BLaER1 (cell line): ENCODE data around the gene FAM168B.
A peak's percentile ranks its signal among the peaks of the same experiment; 100 is the strongest.

Experiments used
- H3K27ac ChIP-seq: shearing (Covaris generic); formaldehyde crosslinking; 2 replicates; pipeline ENCODE4 v1.8.1; 2022
- H3K27me3 ChIP-seq: shearing (Covaris generic); formaldehyde crosslinking; 2 replicates; pipeline ENCODE4 v1.8.1; 2022
- H3K36me3 ChIP-seq: shearing (Covaris generic); formaldehyde crosslinking; 2 replicates; pipeline ENCODE4 v1.8.1; 2022
- H3K4me1 ChIP-seq: shearing (Covaris generic); formaldehyde crosslinking; 2 replicates; pipeline ENCODE4 v1.8.1; 2022
- H3K4me2 ChIP-seq: shearing (Covaris generic); formaldehyde crosslinking; 2 replicates; pipeline ENCODE4 v1.8.1; 2022
- H3K4me3 ChIP-seq: shearing (Covaris generic); formaldehyde crosslinking; 2 replicates; pipeline ENCODE4 v1.8.1; 2022
- H3K9ac ChIP-seq: shearing (Covaris generic); formaldehyde crosslinking; 2 replicates; pipeline ENCODE4 v1.8.1; 2022
- H3K9me3 ChIP-seq: shearing (Covaris generic); formaldehyde crosslinking; 2 replicates; pipeline ENCODE4 v1.8.1; 2022
- H4K20me1 ChIP-seq: shearing (Covaris generic); formaldehyde crosslinking; 2 replicates; pipeline ENCODE4 v1.8.1; 2022
- Cebpa-rat ChIP-seq: shearing (Covaris generic); IDR thresholded peaks from 2 replicates; pipeline ENCODE4 v1.8.1; 2022

FAM168B gene

GRCh38 chr2:131036269-131036668, 57.0 kb downstream of the FAM168B start:
- TF ChIP-seq Cebpa-rat: no peak

GRCh38 chr2:131035826-131036231, 57.4 kb downstream of the FAM168B start:
- Histone ChIP-seq H4K20me1 (no peaks in the 10 kb centered on the region), H3K36me3 (no peaks in the 10 kb centered on the region), H3K4me1 (peaks cover 19% of the 10 kb centered on the region), H3K9ac (no peak overlapping the region), H3K4me3 (no peak overlapping the region), H3K4me2 (no peak overlapping the region), H3K9me3 (no peaks in the 10 kb centered on the region), H3K27me3 (0 out of 2 replicates have a peak, but pooled peaks cover 8% of the 10 kb centered on the region), H3K27ac (no peak overlapping the region)
- no peak for TF ChIP-seq Cebpa-rat

More at GRCh38 chr2:131036269-131036668, 57.0 kb downstream of the FAM168B start:
- H3K27ac ChIP-seq: no peak overlapping the region
- no peak overlapping the region for H3K9ac ChIP-seq
- H3K4me3 ChIP-seq: no peak overlapping the region
- H3K9me3 ChIP-seq: no peaks in the 10 kb centered on the region
- H3K36me3 ChIP-seq: no peaks in the 10 kb centered on the region
- H3K4me2 ChIP-seq: no peak overlapping the region
- H4K20me1 ChIP-seq: no peaks in the 10 kb centered on the region
- H3K27me3 ChIP-seq: 0 out of 2 replicates have a peak, but pooled peaks cover 8% of the 10 kb centered on the region
- peaks cover 20% of the 10 kb centered on the region for H3K4me1 ChIP-seq

- H3K36me3 ChIP-seq: no peaks in the 10 kb centered on the region
- peaks cover 19% of the 10 kb centered on the region for H3K4me1 ChIP-seq
- H3K9ac ChIP-seq: no peak overlapping the region
- no peaks in the 10 kb centered on the region for H3K9me3 ChIP-seq
- no peak overlapping the region for H3K27ac ChIP-seq
- no peak overlapping the region for H3K4me3 ChIP-seq
- no peak for TF ChIP-seq Cebpa-rat
- H3K27me3 ChIP-seq: 0 out of 2 replicates have a peak, but pooled peaks cover 8% of the 10 kb centered on the region
- H3K4me2 ChIP-seq: no peak overlapping the region
- no peaks in the 10 kb centered on the region for H4K20me1 ChIP-seq
Observed at GRCh38 chr2:131035112-131035825, 58.0 kb downstream of the FAM168B start.

GRCh38 chr2:131034122-131035051, 58.9 kb downstream of the FAM168B start:
- H3K27me3 ChIP-seq: no peaks in the 10 kb centered on the region
- H3K4me1 ChIP-seq: peaks cover 16% of the 10 kb centered on the region
- H3K27ac ChIP-seq: no peak overlapping the region
- no peak overlapping the region for H3K4me3 ChIP-seq
- H3K9ac ChIP-seq: no peak overlapping the region
- no peak for TF ChIP-seq Cebpa-rat
- no peak overlapping the region for H3K4me2 ChIP-seq
- no peaks in the 10 kb centered on the region for H3K36me3 ChIP-seq
- no peaks in the 10 kb centered on the region for H4K20me1 ChIP-seq
- no peaks in the 10 kb centered on the region for H3K9me3 ChIP-seq

- no peak overlapping the region for H3K9ac ChIP-seq
- H3K4me1 ChIP-seq: peaks cover 15% of the 10 kb centered on the region
- H3K36me3 ChIP-seq: no peaks in the 10 kb centered on the region
- no peak overlapping the region for H3K4me3 ChIP-seq
- no peak for TF ChIP-seq Cebpa-rat
- H4K20me1 ChIP-seq: no peaks in the 10 kb centered on the region
- no peaks in the 10 kb centered on the region for H3K9me3 ChIP-seq
- H3K4me2 ChIP-seq: no peak overlapping the region
- no peak overlapping the region for H3K27ac ChIP-seq
- H3K27me3 ChIP-seq: no peaks in the 10 kb centered on the region
Observed at GRCh38 chr2:131033786-131034121, 59.5 kb downstream of the FAM168B start.

GRCh38 chr2:131032393-131032836, 60.8 kb downstream of the FAM168B start:
- Histone ChIP-seq H3K4me3 (no peak overlapping the region), H3K9me3 (peaks cover 8% of the 10 kb centered on the region), H3K9ac (no peak overlapping the region), H3K27ac (no peak overlapping the region), H3K4me1 (peaks cover 15% of the 10 kb centered on the region), H3K4me2 (no peak overlapping the region), H3K36me3 (no peaks in the 10 kb centered on the region), H4K20me1 (no peaks in the 10 kb centered on the region), H3K27me3 (no peaks in the 10 kb centered on the region)
- no peak for TF ChIP-seq Cebpa-rat

- H3K9me3 ChIP-seq: peaks cover 8% of the 10 kb centered on the region
- no peaks in the 10 kb centered on the region for H3K36me3 ChIP-seq
- H3K4me3 ChIP-seq: no peak overlapping the region
- TF ChIP-seq Cebpa-rat: no peak
- no peak overlapping the region for H3K27ac ChIP-seq
- H3K27me3 ChIP-seq: no peaks in the 10 kb centered on the region
- H3K9ac ChIP-seq: no peak overlapping the region
- no peak overlapping the region for H3K4me2 ChIP-seq
- H3K4me1 ChIP-seq: peaks cover 15% of the 10 kb centered on the region
- no peaks in the 10 kb centered on the region for H4K20me1 ChIP-seq
Observed at GRCh38 chr2:131031875-131032274, 61.4 kb downstream of the FAM168B start.

GRCh38 chr2:131031431-131031841, 61.8 kb downstream of the FAM168B start:
- H3K27ac ChIP-seq: no peak overlapping the region
- H3K9me3 ChIP-seq: peaks cover 8% of the 10 kb centered on the region
- H3K4me2 ChIP-seq: no peak overlapping the region
- H3K4me1 ChIP-seq: peaks cover 15% of the 10 kb centered on the region
- H3K9ac ChIP-seq: no peak overlapping the region
- TF ChIP-seq Cebpa-rat: no peak
- no peaks in the 10 kb centered on the region for H3K36me3 ChIP-seq
- no peaks in the 10 kb centered on the region for H4K20me1 ChIP-seq
- no peaks in the 10 kb centered on the region for H3K27me3 ChIP-seq
- H3K4me3 ChIP-seq: no peak overlapping the region

- peak overlapping the region; percentile 66 for H3K4me2 ChIP-seq
- no peak overlapping the region for H3K4me3 ChIP-seq
Observed at GRCh38 chr2:131030478-131030971, 62.7 kb downstream of the FAM168B start.

More at GRCh38 chr2:131030478-131030971, 62.7 kb downstream of the FAM168B start:
- H3K9me3 ChIP-seq: peaks cover 8% of the 10 kb centered on the region
- H4K20me1 ChIP-seq: no peaks in the 10 kb centered on the region
- H3K9ac ChIP-seq: peak overlapping the region; percentile 49; the same call in 1 of the 2 replicates
- H3K4me1 ChIP-seq: peaks cover 15% of the 10 kb centered on the region
- TF ChIP-seq Cebpa-rat: no peak
- no peak overlapping the region for H3K27ac ChIP-seq
- no peaks in the 10 kb centered on the region for H3K36me3 ChIP-seq
- no peaks in the 10 kb centered on the region for H3K27me3 ChIP-seq
